Kidney epithelial cell (primary cell): ENCODE data around the gene RHOD. TPM values are rescaled to one million over a fixed set of nuclear protein-coding genes. Genes with fewer than 3 reads are reported as not detected.

Source experiments
- DNase-seq: peaks from one replicate; pipeline ENCODE4 v3.0.0-alpha.2; 2010; ENCODE audit warnings: low read depth
- H3K27me3 ChIP-seq: 2 replicates; pipeline ENCODE4 v1.6.0; 2011; ENCODE audit warnings: low read length; ENCODE audit not compliant: control insufficient read depth, insufficient read depth
- H3K36me3 ChIP-seq: 2 replicates; pipeline ENCODE4 v1.5.1; 2011; ENCODE audit warnings: low read length; ENCODE audit not compliant: control insufficient read depth, insufficient read depth
- H3K4me3 ChIP-seq: 2 replicates; pipeline ENCODE4 v1.5.1; 2011; ENCODE audit warnings: low read depth, mild to moderate bottlenecking, control low read depth, low read length
- CTCF ChIP-seq: IDR thresholded peaks from 2 replicates; pipeline ENCODE4 v1.5.1; 2011; ENCODE audit warnings: mild to moderate bottlenecking, moderate library complexity, low read length, control low read depth, inconsistent platforms; ENCODE audit not compliant: insufficient read depth, poor library complexity, severe bottlenecking
- total RNA-seq: library from RNA; depleted of rRNA; stranded (reverse); fragments of >200 nt; gene quantifications from 2 replicates; pipeline ENCODE4 v1.2.3, GENCODE V29; 2015

Gene RHOD
- total RNA-seq, 1 donor from 2014 or later = 97.0 TPM

GRCh38 chr11:67082071-67082791, 25.6 kb downstream of the RHOD start:
- no peak for DNase-seq
- Histone ChIP-seq H3K4me3 (no peak overlapping the region), H3K27me3 (no peaks in the 10 kb centered on the region), H3K36me3 (no peaks in the 10 kb centered on the region)
- TF ChIP-seq CTCF = peak; percentile 3

- no peak for TF ChIP-seq CTCF
- H3K4me3 ChIP-seq = no peak overlapping the region
- no peak for DNase-seq
- no peaks in the 10 kb centered on the region for H3K36me3 ChIP-seq
- H3K27me3 ChIP-seq = no peaks in the 10 kb centered on the region
These were observed 27.2 kb downstream of the RHOD start for GRCh38 chr11:67083786-67084366.

- Histone ChIP-seq H3K4me3 (no peak overlapping the region), H3K27me3 (no peaks in the 10 kb centered on the region)
- no peak for TF ChIP-seq CTCF
These were observed 29.0 kb downstream of the RHOD start for GRCh38 chr11:67085617-67086016.

GRCh38 chr11:67090717-67091116, 34.1 kb downstream of the RHOD start:
- no peaks in the 10 kb centered on the region for H3K27me3 ChIP-seq
- no peaks in the 10 kb centered on the region for H3K36me3 ChIP-seq
- H3K4me3 ChIP-seq = no peak overlapping the region
- TF ChIP-seq CTCF = no peak
- no peak for DNase-seq

More at GRCh38 chr11:67085617-67086016, 29.0 kb downstream of the RHOD start:
- H3K36me3 ChIP-seq = no peaks in the 10 kb centered on the region
- DNase-seq = no peak

GRCh38 chr11:67095214-67095507, 38.5 kb downstream of the RHOD start:
- Histone ChIP-seq H3K4me3 (no peak overlapping the region), H3K27me3 (no peaks in the 10 kb centered on the region), H3K36me3 (no peaks in the 10 kb centered on the region)
- no peak for TF ChIP-seq CTCF
- DNase-seq = no peak
